Thyroid gland (tissue), 4 donors: ENCODE results near the gene HSPA9. TPM values are rescaled to one million over a fixed set of nuclear protein-coding genes. Genes with fewer than 3 reads are reported as not detected.

ENCODE experiments used
- DNase-seq, 2 donors: peaks; one replicate each; pipeline ENCODE4 v3.0.0-alpha.2; 2019
- H3K27ac ChIP-seq, 3 donors: fragments of 200-600 bp; sonication (generic); 1 replicate in 2 of 3; 2 replicates in 1 of 3; pipeline ENCODE4 v1.5.1; 2016 to 2019; ENCODE audit warnings: mild to moderate bottlenecking in 1 of 3, moderate library complexity in 1 of 3
- H3K27me3 ChIP-seq: fragments of 200-600 bp; sonication (generic); one replicate; pipeline ENCODE4 v1.5.1; 2019
- H3K36me3 ChIP-seq, 2 donors: fragments of 200-600 bp; sonication (generic); one replicate each; pipeline ENCODE4 v1.5.1; 2016 to 2019
- H3K4me1 ChIP-seq, 2 donors: fragments of 200-600 bp; sonication (generic); one replicate each; pipeline ENCODE4 v1.5.1; 2017 to 2019
- H3K4me3 ChIP-seq, 3 donors: fragments of 200-600 bp; sonication (generic); replicated peaks in 1 of 3; 1 replicate in 2 of 3; 2 replicates in 1 of 3; pipeline ENCODE4 v1.5.1; 2016; ENCODE audit warnings: mild to moderate bottlenecking in 1 of 3
- H3K9me3 ChIP-seq: fragments of 200-600 bp; sonication (generic); one replicate; pipeline ENCODE4 v1.5.1; 2017
- CTCF ChIP-seq, 6 experiments: fragments of 200-600 bp in 3 of 6; fragments of 450-650 bp in 3 of 6; sonication (generic) in 3 of 6; IDR thresholded peaks; one replicate each; pipeline ENCODE4 v1.5.1; 2016 to 2019; ENCODE audit warnings: antibody characterized with exemption in 6 of 6, mild to moderate bottlenecking in 2 of 6, inconsistent platforms in 1 of 6, moderate library complexity in 1 of 6
- POLR2A ChIP-seq, 2 donors: fragments of 450-650 bp; IDR thresholded peaks; one replicate each; pipeline ENCODE4 v1.6.1; 2017; ENCODE audit warnings: antibody characterized with exemption in 2 of 2, mild to moderate bottlenecking in 2 of 2, moderate library complexity in 1 of 2
- WGBS, 2 donors: methylation state at CpG; one replicate each; pipeline ENCODE4 v1.1.5; 2017; 5-methylcytosine and 5-hydroxymethylcytosine counted together
- intact Hi-C: fragments of 100-400 bp; cut with DNase I; formaldehyde crosslinking; loops from one replicate; pipeline ENCODE4 v1.15.1; 2023
- total RNA-seq, 4 donors: library from RNA; depleted of rRNA; stranded (reverse); fragments of >200 nt; gene quantifications; one replicate each; pipeline ENCODE4 v1.2.3, GENCODE V29; 2016

Gene HSPA9
- total RNA-seq, 4 donors from 2014 or later, result 253 to 556 (median 406) TPM

- H3K27me3 ChIP-seq, result no peaks in the 10 kb centered on the region
- DNase-seq, result no peak
- H3K36me3 ChIP-seq, result no peaks in the 10 kb centered on the region
- intact Hi-C loops, result loop anchor here (10.0 kb wide), 2 partner anchors 160 to 680 kb away; no protein-coding TSS in a partner anchor
- H3K9me3 ChIP-seq, result no peaks in the 10 kb centered on the region
- TF ChIP-seq CTCF (IDR thresholded peaks at IDR 0.05) (no peak), POLR2A (IDR thresholded peaks at IDR 0.05) (no peak)
- H3K4me3 ChIP-seq, result no peak overlapping the region
- peaks cover 15 to 21% of the 10 kb centered on the region in 2 donors for H3K4me1 ChIP-seq
- H3K27ac ChIP-seq, result no peak overlapping the region
These were observed 10.0 kb upstream of the HSPA9 start for GRCh38 chr5:138585157-138585556.

GRCh38 chr5:138583984-138584637, 8.9 kb upstream of the HSPA9 start:
- Histone ChIP-seq H3K36me3 (no peaks in the 10 kb centered on the region), H3K27ac (peak overlapping the region in 1 of 3 donors; percentile 54), H3K4me3 (no peak overlapping the region), H3K27me3 (no peaks in the 10 kb centered on the region), H3K4me1 (peaks cover 15 to 21% of the 10 kb centered on the region in 2 donors), H3K9me3 (no peaks in the 10 kb centered on the region)
- intact Hi-C loops, result loop anchor here (10.0 kb wide), 2 partner anchors 161 to 681 kb away; no protein-coding TSS in a partner anchor
- TF ChIP-seq CTCF (IDR thresholded peaks at IDR 0.05) (no peak), POLR2A (IDR thresholded peaks at IDR 0.05) (no peak)
- whole genome bisulfite sequencing, 2 donors, result 39 to 52% methylated on average over 8 of the region's 8 CpGs
- peak; percentile 44 to 52 for DNase-seq

- H3K9me3 ChIP-seq, result no peaks in the 10 kb centered on the region
- H3K36me3 ChIP-seq, result no peaks in the 10 kb centered on the region
- DNase-seq, result peak; percentile 46 to 67
- 32 to 51% methylated on average over 3 of the region's 3 CpGs for WGBS, 2 donors
- H3K4me1 ChIP-seq, result peaks cover 15 to 21% of the 10 kb centered on the region in 2 donors
- no peaks in the 10 kb centered on the region for H3K27me3 ChIP-seq
- H3K4me3 ChIP-seq, result no peak overlapping the region
- peak overlapping the region in 2 of 3 donors; percentile 11 to 60 for H3K27ac ChIP-seq
- intact Hi-C loops, result loop anchor here (10.0 kb wide), 2 partner anchors 162 to 682 kb away; no protein-coding TSS in a partner anchor
- TF ChIP-seq CTCF (IDR thresholded peaks at IDR 0.05) (no peak), POLR2A (IDR thresholded peaks at IDR 0.05) (no peak)
These were observed 7.8 kb upstream of the HSPA9 start for GRCh38 chr5:138582959-138583358.

- TF ChIP-seq POLR2A (IDR thresholded peaks at IDR 0.05), result no peak
- TF ChIP-seq CTCF (IDR thresholded peaks at IDR 0.05), result no peak
- H3K36me3 ChIP-seq, result no peaks in the 10 kb centered on the region
- DNase-seq, result no peak
- no peak overlapping the region for H3K4me3 ChIP-seq
- H3K9me3 ChIP-seq, result no peaks in the 10 kb centered on the region
- H3K4me1 ChIP-seq, result peaks cover 20 to 28% of the 10 kb centered on the region in 2 donors
- no peaks in the 10 kb centered on the region for H3K27me3 ChIP-seq
- intact Hi-C loops, result loop anchor here (10.0 kb wide), 2 partner anchors 164 to 684 kb away; no protein-coding TSS in a partner anchor
- no peak overlapping the region for H3K27ac ChIP-seq
These were observed 5.6 kb upstream of the HSPA9 start for GRCh38 chr5:138580777-138581176.

GRCh38 chr5:138580001-138580400, 4.8 kb upstream of the HSPA9 start:
- no peaks in the 10 kb centered on the region for H3K27me3 ChIP-seq
- DNase-seq, result no peak
- no peaks in the 10 kb centered on the region for H3K36me3 ChIP-seq
- H3K4me3 ChIP-seq, result no peak overlapping the region
- no peak for TF ChIP-seq POLR2A (IDR thresholded peaks at IDR 0.05)
- TF ChIP-seq CTCF (IDR thresholded peaks at IDR 0.05), result no peak
- peaks cover 20 to 28% of the 10 kb centered on the region in 2 donors for H3K4me1 ChIP-seq
- H3K9me3 ChIP-seq, result no peaks in the 10 kb centered on the region
- WGBS, 2 donors, result 94 to 96% methylated on average over 2 of the region's 2 CpGs
- intact Hi-C loops, result loop anchor here (10.0 kb wide), 2 partner anchors 165 to 685 kb away; no protein-coding TSS in a partner anchor
- H3K27ac ChIP-seq, result no peak overlapping the region
